ENCODE results near the gene IGSF22. TPM values are rescaled to one million over a fixed set of nuclear protein-coding genes. Genes with fewer than 3 reads are reported as not detected.

Gene IGSF22
- total RNA-seq, 3 donors from 2014 or later (not counting 1 experiment from before 2014, with no cell fraction given): 0.83 to 1.7 (median 1.2) TPM

DNA sequence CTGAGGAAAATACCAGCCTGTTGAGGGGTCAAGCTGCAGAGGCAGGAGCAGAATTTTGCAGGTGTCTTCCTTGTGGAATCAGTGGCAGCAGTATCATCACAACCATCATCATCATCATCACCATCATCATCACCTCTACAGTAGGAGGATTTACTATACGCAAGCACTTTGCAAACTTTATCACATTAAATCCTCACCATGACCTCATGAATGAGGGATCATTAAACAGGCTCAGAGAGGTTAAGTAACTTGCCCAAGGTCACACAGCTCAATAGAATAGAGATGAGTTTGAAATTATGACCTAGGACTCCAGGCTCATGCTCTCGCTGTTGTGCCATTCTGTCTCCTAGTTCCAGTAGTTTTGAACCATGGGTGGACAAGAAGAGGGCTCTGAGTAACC lies 40.0 kb upstream of the IGSF22 start:
- Histone ChIP-seq H3K9me3 (ENCODE audit: control insufficient read depth, insufficient read depth, low read length) (no peaks in the 10 kb centered on the region), H3K27me3 (ENCODE audit: control insufficient read depth, insufficient read depth, low read length) (no peaks in the 10 kb centered on the region), H3K4me1 (ENCODE audit: control insufficient read depth, insufficient read depth, low read length) (no peaks in the 10 kb centered on the region), H3K36me3 (ENCODE audit: control insufficient read depth, insufficient read depth, low read length) (no peaks in the 10 kb centered on the region), H3K4me3 (ENCODE audit: low read length) (no peak overlapping the region), H3K27ac (ENCODE audit: low read length) (no peak overlapping the region)
- ATAC-seq (no peak), DNase-seq (no peak)
- TF ChIP-seq, protein P1, sequence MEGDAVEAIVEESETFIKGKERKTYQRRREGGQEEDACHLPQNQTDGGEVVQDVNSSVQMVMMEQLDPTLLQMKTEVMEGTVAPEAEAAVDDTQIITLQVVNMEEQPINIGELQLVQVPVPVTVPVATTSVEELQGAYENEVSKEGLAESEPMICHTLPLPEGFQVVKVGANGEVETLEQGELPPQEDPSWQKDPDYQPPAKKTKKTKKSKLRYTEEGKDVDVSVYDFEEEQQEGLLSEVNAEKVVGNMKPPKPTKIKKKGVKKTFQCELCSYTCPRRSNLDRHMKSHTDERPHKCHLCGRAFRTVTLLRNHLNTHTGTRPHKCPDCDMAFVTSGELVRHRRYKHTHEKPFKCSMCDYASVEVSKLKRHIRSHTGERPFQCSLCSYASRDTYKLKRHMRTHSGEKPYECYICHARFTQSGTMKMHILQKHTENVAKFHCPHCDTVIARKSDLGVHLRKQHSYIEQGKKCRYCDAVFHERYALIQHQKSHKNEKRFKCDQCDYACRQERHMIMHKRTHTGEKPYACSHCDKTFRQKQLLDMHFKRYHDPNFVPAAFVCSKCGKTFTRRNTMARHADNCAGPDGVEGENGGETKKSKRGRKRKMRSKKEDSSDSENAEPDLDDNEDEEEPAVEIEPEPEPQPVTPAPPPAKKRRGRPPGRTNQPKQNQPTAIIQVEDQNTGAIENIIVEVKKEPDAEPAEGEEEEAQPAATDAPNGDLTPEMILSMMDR (IDR thresholded peaks at IDR 0.05): no peak
- Mint-ChIP-seq H3K27me3 (ENCODE audit: low read depth in 2 of 2) (peaks cover 0 to 7% of the 10 kb centered on the region in 2 donors), H3K36me3 (no peaks in the 10 kb centered on the region), H3K4me3 (no peak overlapping the region), H3K4me1 (no peaks in the 10 kb centered on the region), H3K9me3 (no peaks in the 10 kb centered on the region), H3K27ac (no peak overlapping the region)
- intact Hi-C loops (cut with micrococcal nuclease): loop anchor here (10.0 kb wide), 1 partner anchor 221 kb away; no protein-coding TSS in a partner anchor
- WGBS (ENCODE audit: insufficient coverage): 94% methylated on average over 2 of the region's 2 CpGs

DNA sequence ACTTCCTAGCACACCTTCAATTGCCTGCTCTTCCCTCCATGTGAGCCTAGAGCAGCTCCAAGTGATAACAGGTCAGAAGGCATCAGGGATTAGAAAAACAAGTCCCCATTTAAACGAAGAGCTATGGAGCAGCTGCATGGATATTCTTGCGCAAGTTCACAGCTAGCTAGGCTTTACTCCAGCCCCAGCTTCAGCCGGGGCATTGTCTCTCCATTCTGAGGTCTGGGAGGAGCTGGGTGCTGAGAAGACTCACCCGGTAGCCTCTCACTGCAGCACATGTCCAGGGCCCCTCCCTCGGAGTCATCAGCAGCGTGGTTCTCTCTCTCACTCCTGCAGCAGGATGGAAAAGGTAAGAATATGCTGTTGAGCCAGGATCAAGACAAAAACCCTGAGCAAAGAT lies 39.6 kb upstream of the IGSF22 start:
- TF ChIP-seq, protein P1 (IDR thresholded peaks at IDR 0.05): no peak
- DNase-seq (no peak), ATAC-seq (no peak)
- Histone ChIP-seq H3K4me3 (ENCODE audit: low read length) (no peak overlapping the region), H3K27me3 (ENCODE audit: control insufficient read depth, insufficient read depth, low read length) (no peaks in the 10 kb centered on the region), H3K36me3 (ENCODE audit: control insufficient read depth, insufficient read depth, low read length) (no peaks in the 10 kb centered on the region), H3K9me3 (ENCODE audit: control insufficient read depth, insufficient read depth, low read length) (no peaks in the 10 kb centered on the region), H3K4me1 (ENCODE audit: control insufficient read depth, insufficient read depth, low read length) (no peaks in the 10 kb centered on the region), H3K27ac (ENCODE audit: low read length) (no peak overlapping the region)
- intact Hi-C loops (cut with micrococcal nuclease): loop anchor here (2.0 to 10.0 kb wide), 2 partner anchors 221 to 523 kb away; no protein-coding TSS in a partner anchor
- H3K4me1 Mint-ChIP-seq: no peaks in the 10 kb centered on the region
- no peaks in the 10 kb centered on the region for H3K36me3 Mint-ChIP-seq
- H3K9me3 Mint-ChIP-seq: no peaks in the 10 kb centered on the region
- WGBS (ENCODE audit: insufficient coverage): 76% methylated on average over 6 of the region's 6 CpGs
- peaks cover 0 to 7% of the 10 kb centered on the region in 2 donors for H3K27me3 Mint-ChIP-seq (ENCODE audit: low read depth in 2 of 2)
- no peak overlapping the region for H3K4me3 Mint-ChIP-seq
- no peak overlapping the region for H3K27ac Mint-ChIP-seq

DNA sequence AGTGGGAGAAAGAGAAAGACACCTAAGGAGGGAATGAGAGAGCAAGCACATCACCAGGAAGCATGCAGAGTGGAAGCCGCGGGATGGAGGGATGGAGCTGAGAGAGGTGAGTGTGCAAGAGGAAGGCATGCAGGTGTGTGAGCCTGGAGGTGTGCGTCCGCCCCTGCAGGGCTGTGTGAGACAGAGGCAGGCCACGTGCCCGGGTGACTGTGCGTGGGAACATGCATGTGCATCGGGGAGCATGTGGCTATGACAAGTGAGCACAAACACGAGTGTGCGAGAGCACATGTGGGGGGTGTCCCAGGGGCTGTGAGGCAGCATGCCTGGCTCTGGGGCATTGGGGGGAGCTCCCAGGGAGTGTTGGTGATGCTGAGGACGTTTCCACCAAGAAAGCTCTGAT lies 35.8 kb upstream of the IGSF22 start:
- DNase-seq: no peak
- H3K4me1 ChIP-seq (ENCODE audit: control insufficient read depth, insufficient read depth, low read length): no peaks in the 10 kb centered on the region
- H3K4me3 ChIP-seq (ENCODE audit: low read length): no peak overlapping the region
- H3K27me3 ChIP-seq (ENCODE audit: control insufficient read depth, insufficient read depth, low read length): no peaks in the 10 kb centered on the region
- Mint-ChIP-seq H3K27me3 (ENCODE audit: low read depth in 2 of 2) (peaks cover 0 to 10% of the 10 kb centered on the region in 2 donors), H3K27ac (no peak overlapping the region), H3K4me1 (no peaks in the 10 kb centered on the region), H3K4me3 (no peak overlapping the region), H3K9me3 (no peaks in the 10 kb centered on the region), H3K36me3 (no peaks in the 10 kb centered on the region)
- no peak for ATAC-seq
- no peaks in the 10 kb centered on the region for H3K36me3 ChIP-seq (ENCODE audit: control insufficient read depth, insufficient read depth, low read length)
- no peak overlapping the region for H3K27ac ChIP-seq (ENCODE audit: low read length)
- 85% methylated on average over 11 of the region's 11 CpGs for WGBS (ENCODE audit: insufficient coverage)
- intact Hi-C loops (cut with micrococcal nuclease): loop anchor here (10.0 kb wide), 1 partner anchor 217 kb away; no protein-coding TSS in a partner anchor
- no peaks in the 10 kb centered on the region for H3K9me3 ChIP-seq (ENCODE audit: control insufficient read depth, insufficient read depth, low read length)
- TF ChIP-seq, protein P1 (IDR thresholded peaks at IDR 0.05): no peak

DNA sequence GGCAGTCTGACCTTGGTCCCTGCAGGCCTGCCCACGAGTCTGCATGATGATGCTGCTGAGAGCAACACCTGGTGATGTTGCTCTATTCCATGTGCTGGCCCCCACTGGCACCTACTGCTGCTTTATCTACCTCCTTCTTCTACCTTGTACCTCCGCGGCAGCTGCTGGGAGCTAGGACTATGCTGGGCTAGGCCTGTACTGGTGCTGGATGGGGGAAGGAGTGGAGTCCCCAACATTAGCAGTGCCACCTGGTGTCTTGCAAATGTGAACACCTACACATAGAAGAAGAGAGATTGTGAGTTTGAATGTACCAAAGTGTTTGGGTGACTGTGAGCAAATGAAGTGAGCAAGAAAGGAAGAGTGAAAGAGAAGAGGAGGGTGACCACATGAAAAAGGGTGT lies 35.2 kb upstream of the IGSF22 start:
- Histone ChIP-seq H3K4me1 (ENCODE audit: control insufficient read depth, insufficient read depth, low read length) (no peaks in the 10 kb centered on the region), H3K27me3 (ENCODE audit: control insufficient read depth, insufficient read depth, low read length) (no peaks in the 10 kb centered on the region), H3K9me3 (ENCODE audit: control insufficient read depth, insufficient read depth, low read length) (no peaks in the 10 kb centered on the region), H3K27ac (ENCODE audit: low read length) (no peak overlapping the region), H3K36me3 (ENCODE audit: control insufficient read depth, insufficient read depth, low read length) (no peaks in the 10 kb centered on the region), H3K4me3 (ENCODE audit: low read length) (no peak overlapping the region)
- no peak for ATAC-seq
- no peak for DNase-seq
- Mint-ChIP-seq H3K36me3 (no peaks in the 10 kb centered on the region), H3K27ac (no peak overlapping the region), H3K4me3 (no peak overlapping the region), H3K27me3 (ENCODE audit: low read depth in 2 of 2) (peaks cover 0 to 10% of the 10 kb centered on the region in 2 donors), H3K4me1 (no peaks in the 10 kb centered on the region), H3K9me3 (no peaks in the 10 kb centered on the region)
- TF ChIP-seq, protein P1 (IDR thresholded peaks at IDR 0.05): no peak
- 84% methylated on average over 3 of the region's 3 CpGs for WGBS (ENCODE audit: insufficient coverage)
- intact Hi-C loops (cut with micrococcal nuclease): loop anchor here (10.0 kb wide), 1 partner anchor 216 kb away; no protein-coding TSS in a partner anchor

All from natural killer cell (primary cell).